SK-N-MC (cell line): ENCODE results near the gene RGS16.

Experiments used
- DNase-seq: peaks from one replicate; pipeline ENCODE4 v3.0.0-alpha.2; 2011; ENCODE audit warnings: low read depth, low spot score
- H3K27ac ChIP-seq: fragments of 200-600 bp; sonication (generic); 2 replicates; pipeline ENCODE4 v1.5.1; 2016; ENCODE audit warnings: mixed run types
- H3K36me3 ChIP-seq: fragments of 200-600 bp; sonication (generic); 2 replicates; pipeline ENCODE4 v1.6.1; 2017; ENCODE audit warnings: antibody characterized with exemption, low read length, mixed read lengths; ENCODE audit not compliant: insufficient read depth
- H3K4me3 ChIP-seq: fragments of 200-600 bp; sonication (generic); 2 replicates; pipeline ENCODE4 v1.5.1; 2016
- H3K9ac ChIP-seq: fragments of 200-600 bp; sonication (generic); 2 replicates; pipeline ENCODE4 v1.8.0; 2017; ENCODE audit warnings: mixed run types, mixed read lengths; ENCODE audit not compliant: insufficient read length
- H3K9me3 ChIP-seq: fragments of 200-600 bp; sonication (generic); 2 replicates; pipeline ENCODE4 v1.6.1; 2017; ENCODE audit warnings: low read depth, mild to moderate bottlenecking, antibody characterized with exemption, low read length, moderate library complexity, mixed read lengths
- EZH2 ChIP-seq: fragments of 200-600 bp; sonication (generic); IDR thresholded peaks from one replicate; pipeline ENCODE4 v1.6.1; 2017; ENCODE audit warnings: antibody characterized with exemption
- FOXP2 ChIP-seq: optimal IDR thresholded peaks from 2 replicates; pipeline ENCODE3; 2011; ENCODE audit warnings: mild to moderate bottlenecking, moderate library complexity; ENCODE audit not compliant: insufficient read depth; ENCODE audit errors: extremely low read length, control extremely low read depth
- POLR2AphosphoS5 ChIP-seq: IDR thresholded peaks from 2 replicates; pipeline ENCODE4 v1.6.1; 2012; ENCODE audit warnings: mild to moderate bottlenecking, low read depth, low read length, borderline replicate concordance

The RGS16 gene

GRCh38 chr1:182555493-182555892 lies 48.7 kb downstream of the RGS16 start:
- no peak for TF ChIP-seq POLR2AphosphoS5
- no peak for TF ChIP-seq EZH2
- no peak for TF ChIP-seq FOXP2
- DNase-seq = no peak
- no peak overlapping the region for H3K27ac ChIP-seq
- H3K36me3 ChIP-seq = no peaks in the 10 kb centered on the region
- no peak overlapping the region for H3K9ac ChIP-seq
- no peaks in the 10 kb centered on the region for H3K9me3 ChIP-seq
- H3K4me3 ChIP-seq = no peak overlapping the region

- no peak for DNase-seq
- Histone ChIP-seq H3K36me3 (no peaks in the 10 kb centered on the region), H3K27ac (no peak overlapping the region), H3K9me3 (no peaks in the 10 kb centered on the region), H3K4me3 (no peak overlapping the region), H3K9ac (no peak overlapping the region)
- TF ChIP-seq POLR2AphosphoS5 (no peak), EZH2 (no peak), FOXP2 (no peak)
Observed at GRCh38 chr1:182552527-182552926, 51.7 kb downstream of the RGS16 start.

GRCh38 chr1:182549811-182550210 lies 54.4 kb downstream of the RGS16 start:
- DNase-seq = no peak
- H3K9ac ChIP-seq = no peak overlapping the region
- H3K4me3 ChIP-seq = no peak overlapping the region
- no peaks in the 10 kb centered on the region for H3K9me3 ChIP-seq
- H3K36me3 ChIP-seq = no peaks in the 10 kb centered on the region
- no peak overlapping the region for H3K27ac ChIP-seq
- TF ChIP-seq EZH2 (no peak), POLR2AphosphoS5 (no peak), FOXP2 (no peak)

- H3K9ac ChIP-seq = no peak overlapping the region
- no peak overlapping the region for H3K27ac ChIP-seq
- no peak overlapping the region for H3K4me3 ChIP-seq
- no peaks in the 10 kb centered on the region for H3K36me3 ChIP-seq
- DNase-seq = no peak
- no peaks in the 10 kb centered on the region for H3K9me3 ChIP-seq
- no peak for TF ChIP-seq POLR2AphosphoS5
- TF ChIP-seq FOXP2 = no peak
Observed at GRCh38 chr1:182549346-182549745, 54.8 kb downstream of the RGS16 start.
